Lung (tissue), 12 donors: ENCODE measurements around the gene OBP2B. TPM values are rescaled to one million over a fixed set of nuclear protein-coding genes. Genes with fewer than 3 reads are reported as not detected.
A peak's percentile ranks its signal among the peaks of the same experiment; 100 is the strongest.
"Not testable (repeated sequence)": the region's sequence is repeated elsewhere in the genome, so short reads cannot be mapped to it uniquely, and the experiment has no call there.

Experiments used
- ATAC-seq: fragments of 200-7000 bp; cut with Tn5 transposase; one replicate; pipeline ENCODE4 v1.9.1; 2020; ENCODE audit warnings: moderate number of reproducible peaks; ENCODE audit not compliant: insufficient read depth, low FRiP score
- DNase-seq, 3 donors: peaks; one replicate each; pipeline ENCODE4 v3.0.0-alpha.2; 2013 to 2017
- H3K27ac ChIP-seq, 2 donors: one replicate each; pipeline ENCODE4 v1.5.1; 2013; ENCODE audit warnings: mild to moderate bottlenecking in 2 of 2, moderate library complexity in 2 of 2, control low read depth in 1 of 2, inconsistent platforms in 1 of 2, low read depth in 1 of 2, low read length in 1 of 2
- H3K27me3 ChIP-seq, 3 donors: one replicate each; pipeline ENCODE4 v1.5.1; 2013; ENCODE audit warnings: low read length in 2 of 3; ENCODE audit not compliant: control insufficient read depth in 3 of 3, insufficient read depth in 3 of 3
- H3K36me3 ChIP-seq, 4 donors: one replicate each; pipeline ENCODE4 v1.5.1; 2013; ENCODE audit warnings: low read length in 4 of 4, mild to moderate bottlenecking in 1 of 4, moderate library complexity in 1 of 4; ENCODE audit not compliant: control insufficient read depth in 4 of 4, insufficient read depth in 4 of 4
- H3K4me1 ChIP-seq, 5 donors: one replicate each; pipeline ENCODE4 v1.5.1; 2013; ENCODE audit warnings: low read length in 5 of 5, mild to moderate bottlenecking in 2 of 5, moderate library complexity in 1 of 5; ENCODE audit not compliant: control insufficient read depth in 5 of 5, insufficient read depth in 5 of 5
- H3K4me3 ChIP-seq: one replicate; pipeline ENCODE4 v1.5.1; 2013; ENCODE audit warnings: mild to moderate bottlenecking, control low read depth, moderate library complexity
- H3K9ac ChIP-seq, 2 donors: one replicate each; pipeline ENCODE4 v1.5.1; 2013; ENCODE audit warnings: low read length in 2 of 2, control low read depth in 1 of 2; ENCODE audit not compliant: insufficient read depth in 1 of 2
- H3K9me3 ChIP-seq, 4 donors: one replicate each; pipeline ENCODE4 v1.5.1; 2013; ENCODE audit warnings: low read length in 3 of 4, mild to moderate bottlenecking in 1 of 4, moderate library complexity in 1 of 4; ENCODE audit not compliant: control insufficient read depth in 4 of 4, insufficient read depth in 3 of 4
- CTCF ChIP-seq: IDR thresholded peaks from 2 replicates; pipeline ENCODE4 v1.5.1; 2012; ENCODE audit warnings: mild to moderate bottlenecking; ENCODE audit errors: control extremely low read depth, extremely low read depth
- WGBS, 2 donors: extraction: QIAGEN DNeasy Blood & Tissue Kit; methylation state at CpG; one replicate each; pipeline ENCODE4 v1.1.7; 2013; 5-methylcytosine and 5-hydroxymethylcytosine counted together
- polyA plus RNA-seq, 2 donors: library from polyadenylated mRNA; stranded (reverse); fragments of 200-250 nt; gene quantifications; one replicate each; pipeline ENCODE4 v1.2.1, GENCODE V29; 2013
- total RNA-seq, 2 donors: library from RNA; depleted of rRNA in 1 of 2; stranded (reverse); fragments of >200 nt in 1 of 2; gene quantifications; one replicate each; pipeline ENCODE4 v1.2.1, GENCODE V29; 2014 to 2021
- donor health status: control.
- donor health status: control.
- donor health status: Bipolar disorder and iron deficiency.
- donor health status: healthy.
- donor health status: DM: yes; HTN: yes; CAD: no.

The OBP2B gene
- total and polyA plus RNA-seq, 4 donors = not detected

- ATAC-seq (no peak), DNase-seq (no peak)
- H3K27ac ChIP-seq = no peak overlapping the region
- H3K27me3 ChIP-seq = no peaks in the 10 kb centered on the region
- H3K4me3 ChIP-seq = no peak overlapping the region
- TF ChIP-seq CTCF = no peak
- H3K9me3 ChIP-seq = peaks cover 0 to 8% (median 2%) of the 10 kb centered on the region in 4 donors
- H3K9ac ChIP-seq = no peak overlapping the region
- H3K4me1 ChIP-seq = no peaks in the 10 kb centered on the region
- no peaks in the 10 kb centered on the region for H3K36me3 ChIP-seq
- 87 to 90% methylated on average over 7 of the region's 7 CpGs for WGBS, 2 donors
Observed at GRCh38 chr9:133210609-133211008, 1.6 kb upstream of the OBP2B start.

GRCh38 chr9:133210202-133210532 lies 1.1 kb upstream of the OBP2B start:
- Histone ChIP-seq H3K4me1 (no peaks in the 10 kb centered on the region), H3K27me3 (no peaks in the 10 kb centered on the region), H3K27ac (no peak overlapping the region), H3K4me3 (no peak overlapping the region), H3K9ac (no peak overlapping the region), H3K9me3 (peaks cover 0 to 8% (median 2%) of the 10 kb centered on the region in 4 donors), H3K36me3 (no peaks in the 10 kb centered on the region)
- DNase-seq = peak in 1 of 3 donors; percentile 11
- 50 to 56% methylated on average over 7 of the region's 7 CpGs for WGBS, 2 donors
- TF ChIP-seq CTCF = no peak
- no peak for ATAC-seq

DNA sequence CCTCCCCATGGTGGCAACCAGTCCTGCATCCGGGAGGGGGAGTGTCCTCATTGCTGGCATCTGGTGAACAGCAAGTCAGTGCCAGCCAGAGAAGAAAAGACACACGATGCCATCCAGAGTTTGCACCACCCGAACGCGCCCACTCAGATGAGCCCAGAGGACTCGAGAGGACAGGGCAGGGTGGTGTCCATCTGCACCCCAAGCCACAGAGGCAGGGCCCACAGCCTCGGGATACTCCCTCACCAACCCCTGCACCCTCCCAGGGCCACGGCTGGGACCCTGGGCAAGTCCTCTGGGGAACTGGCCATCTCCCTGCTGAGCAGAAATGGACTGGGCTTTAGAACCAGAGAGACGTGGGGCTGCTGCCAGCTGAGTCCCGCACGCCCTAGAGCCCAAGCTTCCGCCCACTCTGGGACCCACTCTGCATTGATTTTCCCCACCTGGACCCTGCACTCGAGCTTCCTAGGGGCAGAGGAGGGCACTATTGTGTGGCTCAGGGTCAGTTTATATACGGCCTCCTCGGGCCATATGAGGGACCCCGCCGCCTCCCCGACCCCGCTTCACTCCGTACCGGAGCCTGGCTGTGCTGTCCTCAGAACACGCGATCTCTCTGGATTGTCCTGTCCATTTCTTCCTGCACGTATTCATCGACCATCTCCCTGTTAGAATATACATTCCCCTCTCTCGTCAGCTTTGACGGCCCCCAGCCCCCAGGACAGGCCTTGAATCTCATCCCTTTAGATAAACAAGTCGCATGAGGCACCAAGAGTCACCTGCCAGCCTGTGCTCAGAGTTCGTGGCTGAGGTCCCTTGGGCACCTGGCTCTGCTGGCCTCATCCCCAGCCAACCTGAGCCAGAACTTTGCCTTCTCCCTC lies 514 bp upstream of the OBP2B start:
- not testable (repeated sequence) for H3K4me3 ChIP-seq, H3K36me3 ChIP-seq, H3K27ac ChIP-seq, H3K4me1 ChIP-seq, H3K27me3 ChIP-seq, ATAC-seq, H3K9me3 ChIP-seq, H3K9ac ChIP-seq, DNase-seq
- WGBS, 2 donors = 80% methylated on average over 29 of the region's 29 CpGs

DNA sequence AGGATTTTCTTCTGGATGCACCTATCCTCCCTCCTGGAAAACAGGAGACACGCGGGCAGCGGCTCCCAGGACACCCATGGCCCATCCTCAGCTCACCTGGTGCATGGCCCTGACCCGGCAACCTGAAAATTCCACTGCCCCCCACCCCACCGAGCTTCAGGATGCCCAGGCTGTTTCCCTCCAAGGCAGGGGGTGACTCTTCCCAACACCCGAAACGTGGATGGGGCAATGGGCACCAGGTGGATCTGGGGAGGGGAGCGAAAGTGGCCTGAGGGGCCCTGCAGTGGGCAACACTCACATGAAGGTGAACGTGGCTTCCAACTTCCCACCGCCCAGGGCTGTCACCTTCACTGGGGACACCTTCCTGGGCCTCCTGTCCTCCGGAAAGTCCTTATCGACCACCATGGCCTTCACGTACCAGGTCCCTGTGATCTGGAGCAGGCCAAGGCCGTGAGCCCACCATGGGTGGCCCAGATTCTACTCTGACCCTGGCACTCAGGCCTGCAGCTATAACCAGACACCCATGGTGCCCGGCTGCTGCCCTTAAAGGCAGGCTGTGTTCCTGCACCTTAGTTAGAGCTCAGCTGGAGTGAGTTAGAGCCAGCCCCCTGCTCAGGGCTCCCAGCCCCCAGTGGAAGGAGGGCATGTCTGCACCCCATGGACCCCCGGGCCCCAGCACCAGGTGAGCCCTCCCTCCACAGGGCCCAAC lies 725 bp downstream of the OBP2B start:
- not testable (repeated sequence) for H3K9ac ChIP-seq, H3K27me3 ChIP-seq, DNase-seq, H3K9me3 ChIP-seq, ATAC-seq, H3K4me3 ChIP-seq, H3K36me3 ChIP-seq, H3K27ac ChIP-seq, H3K4me1 ChIP-seq
- 84 to 88% methylated on average over 10 to 13 of the region's 16 CpGs for WGBS, 2 donors
